HAP-1 (cell line): ENCODE data around the gene FAM170B.

Experiments used
- DNase-seq, 2 experiments: peaks; one replicate each; pipeline ENCODE4 v3.0.0-alpha.2; 2016 to 2020; ENCODE audit warnings: low spot score in 2 of 2
- H3K27me3 ChIP-seq: fragments of 250-450 bp; sonication (Bioruptor Pico); 2 replicates; pipeline ENCODE4 v1.5.1; 2020; ENCODE audit warnings: low read depth, mild to moderate bottlenecking, moderate library complexity
- H3K36me3 ChIP-seq: fragments of 250-450 bp; sonication (Bioruptor Pico); replicated peaks from 2 replicates; pipeline ENCODE4 v1.5.1; 2020; ENCODE audit warnings: mild to moderate bottlenecking
- H3K4me1 ChIP-seq: fragments of 250-450 bp; sonication (Bioruptor Pico); 2 replicates; pipeline ENCODE4 v1.5.1; 2020; ENCODE audit warnings: mild to moderate bottlenecking
- H3K4me3 ChIP-seq: fragments of 250-450 bp; sonication (Bioruptor Pico); 2 replicates; pipeline ENCODE4 v1.5.1; 2020; ENCODE audit warnings: mild to moderate bottlenecking, moderate library complexity
- H3K9me3 ChIP-seq: fragments of 250-450 bp; sonication (Bioruptor Pico); 2 replicates; pipeline ENCODE4 v1.5.1; 2020; ENCODE audit warnings: mild to moderate bottlenecking, moderate library complexity
- in situ Hi-C: fragments of 300-500 bp; cut with MboI; formaldehyde crosslinking; loops from 3 replicates; pipeline ENCODE4 v1.14.3; 2020; ENCODE audit warnings: low sequenced_read_pairs, inconsistent platforms, mixed read lengths

FAM170B gene

GRCh38 chr10:49164559-49165188, 30.9 kb upstream of the FAM170B start:
- H3K9me3 ChIP-seq: no peaks in the 10 kb centered on the region
- no peaks in the 10 kb centered on the region for H3K4me1 ChIP-seq
- no peak for DNase-seq
- in situ Hi-C loops: no loop called here
- no peaks in the 10 kb centered on the region for H3K27me3 ChIP-seq
- no peak overlapping the region for H3K4me3 ChIP-seq
- H3K36me3 ChIP-seq: no peaks in the 10 kb centered on the region

DNA sequence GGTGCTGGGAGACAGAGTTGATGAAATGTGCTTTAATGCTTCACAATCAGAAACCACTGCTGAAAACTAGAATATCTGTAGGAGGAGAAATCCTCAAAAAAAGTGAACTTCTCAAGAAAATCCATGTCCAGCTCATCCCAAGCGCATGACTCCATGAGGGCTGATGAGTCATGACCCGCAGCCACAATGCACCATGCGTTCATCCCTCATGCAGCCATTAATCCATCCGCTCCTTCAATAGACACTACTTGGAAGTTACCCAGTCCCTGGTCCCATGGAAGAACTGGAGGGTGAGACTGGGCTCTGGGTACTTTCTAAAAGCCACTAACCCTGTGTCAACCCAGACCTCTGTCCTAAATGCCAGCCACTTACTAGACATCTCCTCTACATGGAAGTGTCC, 29.9 kb upstream of the FAM170B start:
- H3K4me1 ChIP-seq: no peaks in the 10 kb centered on the region
- H3K9me3 ChIP-seq: no peaks in the 10 kb centered on the region
- H3K4me3 ChIP-seq: no peak overlapping the region
- no peaks in the 10 kb centered on the region for H3K27me3 ChIP-seq
- H3K36me3 ChIP-seq: no peaks in the 10 kb centered on the region
- in situ Hi-C loops: no loop called here
- DNase-seq: no peak

- Histone ChIP-seq H3K4me3 (no peak overlapping the region), H3K36me3 (no peaks in the 10 kb centered on the region), H3K9me3 (no peaks in the 10 kb centered on the region), H3K27me3 (no peaks in the 10 kb centered on the region), H3K4me1 (no peaks in the 10 kb centered on the region)
- DNase-seq: no peak
- in situ Hi-C loops: no loop called here
Observed at GRCh38 chr10:49162761-49163310, 29.0 kb upstream of the FAM170B start.

DNA sequence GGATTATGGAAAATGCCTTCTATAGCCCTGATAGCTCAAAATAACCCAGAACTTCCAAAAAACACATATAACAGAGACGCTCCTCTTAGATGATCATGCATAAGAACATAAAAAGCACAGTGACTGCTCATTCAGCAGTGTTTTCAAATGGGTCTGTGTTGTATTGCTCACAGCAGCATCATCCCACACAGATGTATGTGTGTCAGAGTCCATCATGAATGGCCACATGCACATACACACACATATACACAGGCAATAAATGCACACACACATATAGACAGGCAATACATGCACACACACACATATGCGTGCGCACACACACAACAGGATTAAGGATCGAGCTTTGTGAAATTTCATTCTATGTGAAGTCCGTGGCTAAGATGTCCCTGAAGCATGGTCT, 28.2 kb upstream of the FAM170B start:
- in situ Hi-C loops: no loop called here
- Histone ChIP-seq H3K27me3 (no peaks in the 10 kb centered on the region), H3K36me3 (no peaks in the 10 kb centered on the region), H3K4me3 (no peak overlapping the region), H3K4me1 (no peaks in the 10 kb centered on the region), H3K9me3 (no peaks in the 10 kb centered on the region)
- DNase-seq: no peak

- no peak for DNase-seq
- Histone ChIP-seq H3K27me3 (no peaks in the 10 kb centered on the region), H3K4me1 (no peaks in the 10 kb centered on the region), H3K36me3 (no peaks in the 10 kb centered on the region), H3K9me3 (no peaks in the 10 kb centered on the region), H3K4me3 (no peak overlapping the region)
- in situ Hi-C loops: no loop called here
Observed at GRCh38 chr10:49161411-49161997, 27.7 kb upstream of the FAM170B start.

DNA sequence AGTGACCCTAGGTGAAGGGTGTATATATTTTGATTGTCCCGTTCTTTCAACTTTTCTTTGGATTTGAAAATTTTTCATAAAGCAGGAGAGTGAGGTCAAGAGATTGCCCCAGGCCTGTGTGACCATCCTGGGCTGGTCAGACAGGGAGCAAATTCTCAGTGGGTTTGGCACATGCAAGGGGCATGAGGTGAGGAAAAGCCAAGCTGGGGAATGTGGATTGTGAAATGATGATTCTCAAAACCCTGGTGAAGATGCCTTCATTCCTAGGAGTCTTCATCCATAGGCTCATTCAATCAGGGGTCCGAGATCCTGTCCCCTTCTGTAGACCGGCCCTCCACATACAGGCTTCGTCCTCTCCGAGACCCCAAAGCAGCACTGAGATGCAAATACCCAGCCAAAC, 27.0 kb upstream of the FAM170B start:
- in situ Hi-C loops: no loop called here
- Histone ChIP-seq H3K4me3 (no peak overlapping the region), H3K27me3 (no peaks in the 10 kb centered on the region), H3K36me3 (no peaks in the 10 kb centered on the region), H3K4me1 (no peaks in the 10 kb centered on the region), H3K9me3 (no peaks in the 10 kb centered on the region)
- DNase-seq: no peak

- Histone ChIP-seq H3K9me3 (no peaks in the 10 kb centered on the region), H3K27me3 (no peaks in the 10 kb centered on the region), H3K4me1 (no peaks in the 10 kb centered on the region), H3K36me3 (no peaks in the 10 kb centered on the region), H3K4me3 (no peak overlapping the region)
- DNase-seq: no peak
- in situ Hi-C loops: no loop called here
Observed at GRCh38 chr10:49160110-49160509, 26.3 kb upstream of the FAM170B start.

DNA sequence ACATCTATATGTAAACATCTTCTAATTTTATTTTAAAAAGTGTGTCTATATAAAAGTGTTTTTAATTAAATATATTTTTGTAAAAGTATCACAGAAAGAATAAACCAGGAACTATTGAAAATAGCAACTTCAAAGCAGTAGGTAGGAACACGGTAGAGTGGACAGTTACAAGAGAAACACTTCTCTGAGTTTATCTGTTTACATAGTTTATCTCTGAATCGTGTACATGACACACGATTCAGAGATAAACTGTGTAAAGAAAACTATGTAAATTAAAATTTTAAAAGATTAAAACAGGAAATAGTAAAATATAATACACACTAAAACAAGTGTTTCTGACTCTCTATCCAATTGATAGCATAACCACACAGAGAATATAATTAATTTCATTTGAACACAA, 25.1 kb upstream of the FAM170B start:
- Histone ChIP-seq H3K4me3 (no peak overlapping the region), H3K4me1 (no peaks in the 10 kb centered on the region), H3K9me3 (no peaks in the 10 kb centered on the region), H3K27me3 (no peaks in the 10 kb centered on the region), H3K36me3 (no peaks in the 10 kb centered on the region)
- DNase-seq: no peak
- in situ Hi-C loops: no loop called here

- in situ Hi-C loops: no loop called here
- Histone ChIP-seq H3K27me3 (no peaks in the 10 kb centered on the region), H3K4me1 (no peaks in the 10 kb centered on the region), H3K36me3 (no peaks in the 10 kb centered on the region), H3K9me3 (no peaks in the 10 kb centered on the region), H3K4me3 (no peak overlapping the region)
- DNase-seq: no peak
Observed at GRCh38 chr10:49158404-49158803, 24.6 kb upstream of the FAM170B start.

GRCh38 chr10:49157229-49157628, 23.4 kb upstream of the FAM170B start:
- H3K4me3 ChIP-seq: no peak overlapping the region
- in situ Hi-C loops: no loop called here

DNA sequence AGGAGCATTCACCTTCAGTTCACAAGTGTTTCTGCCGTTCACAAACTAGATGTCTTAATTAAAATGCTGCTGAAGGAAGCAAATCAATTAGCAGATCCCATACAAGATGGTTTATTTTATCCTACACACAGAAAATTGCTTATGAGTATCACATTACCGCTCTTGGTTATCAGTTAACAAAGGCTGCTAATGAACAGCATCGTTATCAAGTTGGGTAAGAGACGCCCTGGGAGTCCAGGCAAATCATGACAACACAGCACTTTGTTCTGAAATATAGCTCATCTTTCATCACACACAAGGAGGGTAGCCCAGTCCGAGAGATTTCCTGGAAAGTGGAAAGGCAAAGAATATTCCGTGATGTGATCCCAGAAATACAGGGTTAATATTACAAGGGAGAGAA, 20.8 kb upstream of the FAM170B start:
- in situ Hi-C loops: no loop called here
- Histone ChIP-seq H3K27me3 (no peaks in the 10 kb centered on the region), H3K4me1 (no peaks in the 10 kb centered on the region), H3K36me3 (no peaks in the 10 kb centered on the region), H3K9me3 (no peaks in the 10 kb centered on the region), H3K4me3 (no peak overlapping the region)
- DNase-seq: no peak

More at GRCh38 chr10:49157229-49157628, 23.4 kb upstream of the FAM170B start:
- Histone ChIP-seq H3K4me1 (no peaks in the 10 kb centered on the region), H3K9me3 (no peaks in the 10 kb centered on the region), H3K27me3 (no peaks in the 10 kb centered on the region), H3K36me3 (no peaks in the 10 kb centered on the region)
- no peak for DNase-seq

DNA sequence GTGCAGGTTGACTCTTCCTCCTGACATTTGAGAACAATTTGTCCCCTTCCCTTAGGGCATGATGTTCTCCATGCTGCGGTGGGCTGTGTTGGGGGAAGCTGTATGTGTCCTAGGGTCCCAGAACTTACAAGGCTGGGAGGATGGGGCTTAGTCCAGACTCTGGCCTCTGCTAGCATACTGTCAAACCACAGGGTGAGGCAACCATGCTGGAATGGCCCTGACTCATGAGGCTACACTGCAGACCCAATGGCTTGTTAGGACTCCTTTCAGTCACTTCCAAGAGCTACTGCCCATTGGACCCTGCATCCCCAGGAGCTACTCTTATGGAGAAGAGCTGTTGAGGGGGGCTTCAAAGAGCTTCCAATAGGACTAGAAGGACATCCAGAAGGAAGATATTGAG, 20.1 kb upstream of the FAM170B start:
- Histone ChIP-seq H3K4me1 (no peaks in the 10 kb centered on the region), H3K4me3 (no peak overlapping the region), H3K9me3 (no peaks in the 10 kb centered on the region), H3K27me3 (no peaks in the 10 kb centered on the region), H3K36me3 (no peaks in the 10 kb centered on the region)
- DNase-seq: no peak
- in situ Hi-C loops: no loop called here

- no peaks in the 10 kb centered on the region for H3K36me3 ChIP-seq
- in situ Hi-C loops: no loop called here
- no peaks in the 10 kb centered on the region for H3K27me3 ChIP-seq
- H3K9me3 ChIP-seq: no peaks in the 10 kb centered on the region
- H3K4me3 ChIP-seq: no peak overlapping the region
- no peaks in the 10 kb centered on the region for H3K4me1 ChIP-seq
- no peak for DNase-seq
Observed at GRCh38 chr10:49153115-49153514, 19.3 kb upstream of the FAM170B start.

- no peak overlapping the region for H3K4me3 ChIP-seq
- in situ Hi-C loops: no loop called here
- no peaks in the 10 kb centered on the region for H3K27me3 ChIP-seq
Observed at GRCh38 chr10:49152663-49153062, 18.8 kb upstream of the FAM170B start.

DNA sequence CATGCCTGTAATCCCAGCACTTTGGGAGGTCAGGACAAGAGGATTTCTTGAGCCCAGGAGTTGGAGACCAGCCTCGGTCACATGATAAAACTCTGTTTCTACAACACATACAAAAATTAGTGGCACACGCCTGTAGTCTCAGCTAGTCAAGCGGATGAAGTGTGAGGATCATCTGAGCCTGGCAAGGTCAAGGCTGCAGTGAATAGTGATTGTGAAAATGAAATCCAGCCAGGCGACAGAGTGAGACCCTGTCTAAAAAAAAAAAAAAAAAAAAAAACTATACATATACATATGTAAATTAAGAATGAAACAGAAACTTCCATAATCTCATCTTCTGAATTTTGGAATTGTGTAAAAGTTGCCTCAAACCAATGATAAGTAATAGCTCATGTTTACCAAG, 18.2 kb upstream of the FAM170B start:
- in situ Hi-C loops: no loop called here
- Histone ChIP-seq H3K27me3 (no peaks in the 10 kb centered on the region), H3K36me3 (no peaks in the 10 kb centered on the region), H3K9me3 (no peaks in the 10 kb centered on the region), H3K4me1 (no peaks in the 10 kb centered on the region), H3K4me3 (no peak overlapping the region)
- no peak for DNase-seq

More at GRCh38 chr10:49152663-49153062, 18.8 kb upstream of the FAM170B start:
- Histone ChIP-seq H3K36me3 (no peaks in the 10 kb centered on the region), H3K4me1 (no peaks in the 10 kb centered on the region), H3K9me3 (no peaks in the 10 kb centered on the region)
- no peak for DNase-seq
